GM12874 (cell line): ENCODE data around the gene BPIFB2.

ENCODE experiments used
- TF ChIP-seq, protein P1 (sequence below): IDR thresholded peaks from 2 replicates; pipeline ENCODE4 v1.5.1; 2011; ENCODE audit warnings: low read depth, mild to moderate bottlenecking, control low read depth, low read length, moderate library complexity; ENCODE audit not compliant: insufficient read depth

The BPIFB2 gene

DNA sequence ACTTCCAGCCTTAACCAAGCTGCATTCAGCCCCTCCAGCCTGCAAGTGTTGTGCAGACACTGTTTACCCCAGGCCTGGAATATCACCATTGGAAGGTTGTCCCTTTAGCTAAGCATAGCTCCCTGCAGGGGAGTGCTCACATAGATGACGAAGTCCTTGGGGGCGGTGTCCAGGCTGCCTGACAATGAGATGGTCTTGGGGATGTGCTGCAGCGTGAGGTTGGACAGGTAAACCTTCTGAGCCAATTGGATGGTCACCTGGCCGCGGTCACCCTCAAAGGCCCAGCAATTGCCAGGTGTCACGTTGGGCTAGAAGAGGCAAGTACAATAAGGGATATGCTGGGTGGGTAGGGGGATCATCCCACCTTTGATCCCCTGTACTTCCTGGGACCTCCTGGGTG, 21.9 kb upstream of the BPIFB2 start:
- TF ChIP-seq, protein P1, sequence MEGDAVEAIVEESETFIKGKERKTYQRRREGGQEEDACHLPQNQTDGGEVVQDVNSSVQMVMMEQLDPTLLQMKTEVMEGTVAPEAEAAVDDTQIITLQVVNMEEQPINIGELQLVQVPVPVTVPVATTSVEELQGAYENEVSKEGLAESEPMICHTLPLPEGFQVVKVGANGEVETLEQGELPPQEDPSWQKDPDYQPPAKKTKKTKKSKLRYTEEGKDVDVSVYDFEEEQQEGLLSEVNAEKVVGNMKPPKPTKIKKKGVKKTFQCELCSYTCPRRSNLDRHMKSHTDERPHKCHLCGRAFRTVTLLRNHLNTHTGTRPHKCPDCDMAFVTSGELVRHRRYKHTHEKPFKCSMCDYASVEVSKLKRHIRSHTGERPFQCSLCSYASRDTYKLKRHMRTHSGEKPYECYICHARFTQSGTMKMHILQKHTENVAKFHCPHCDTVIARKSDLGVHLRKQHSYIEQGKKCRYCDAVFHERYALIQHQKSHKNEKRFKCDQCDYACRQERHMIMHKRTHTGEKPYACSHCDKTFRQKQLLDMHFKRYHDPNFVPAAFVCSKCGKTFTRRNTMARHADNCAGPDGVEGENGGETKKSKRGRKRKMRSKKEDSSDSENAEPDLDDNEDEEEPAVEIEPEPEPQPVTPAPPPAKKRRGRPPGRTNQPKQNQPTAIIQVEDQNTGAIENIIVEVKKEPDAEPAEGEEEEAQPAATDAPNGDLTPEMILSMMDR, result no peak

GRCh38 chr20:32986331-32986966, 21.1 kb upstream of the BPIFB2 start:
- TF ChIP-seq, protein P1, result no peak

DNA sequence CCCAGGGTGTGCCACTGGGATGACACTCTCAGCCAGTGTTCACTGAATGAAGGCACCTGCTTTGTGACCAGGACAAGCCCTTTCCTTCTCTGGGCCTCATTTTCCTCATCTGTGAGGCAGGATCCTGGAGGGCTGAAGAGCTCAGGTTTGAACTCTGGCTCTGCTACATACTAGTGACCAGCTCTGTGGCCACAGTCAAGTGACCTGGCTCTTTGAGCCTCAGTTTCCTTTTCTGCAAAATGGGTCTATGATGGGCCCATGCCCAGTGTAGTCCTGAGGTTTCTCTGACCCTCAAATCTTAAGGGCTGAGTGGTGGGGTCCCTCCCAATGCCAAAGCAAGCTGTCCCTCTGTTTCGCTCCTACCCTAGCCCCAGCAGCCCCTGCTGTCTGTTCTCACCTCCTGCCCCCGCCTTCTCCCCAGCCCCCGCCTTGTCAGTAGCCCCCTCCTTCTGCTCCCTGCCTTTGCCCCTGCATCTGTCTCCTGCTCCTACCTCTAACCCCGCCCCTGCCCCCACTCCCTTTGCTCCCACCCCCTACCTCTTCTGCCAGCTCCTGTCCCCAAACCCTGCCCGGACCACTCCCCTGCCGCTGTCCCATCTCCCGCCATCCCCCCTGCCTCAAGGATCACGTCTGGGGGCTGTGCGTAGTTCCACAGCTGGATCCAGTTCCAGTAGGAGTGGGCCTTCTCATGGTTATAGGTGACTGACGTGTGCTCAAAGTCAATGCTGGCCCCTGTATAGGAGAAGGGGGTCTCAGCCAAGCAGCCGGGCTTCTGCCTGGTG, 20.3 kb upstream of the BPIFB2 start:
- TF ChIP-seq, protein P1, result no peak

- TF ChIP-seq, protein P1, result no peak
Measured at GRCh38 chr20:32988008-32988407, 19.5 kb upstream of the BPIFB2 start.

- TF ChIP-seq, protein P1, result no peak
Measured at GRCh38 chr20:32989507-32990283, 17.8 kb upstream of the BPIFB2 start.

DNA sequence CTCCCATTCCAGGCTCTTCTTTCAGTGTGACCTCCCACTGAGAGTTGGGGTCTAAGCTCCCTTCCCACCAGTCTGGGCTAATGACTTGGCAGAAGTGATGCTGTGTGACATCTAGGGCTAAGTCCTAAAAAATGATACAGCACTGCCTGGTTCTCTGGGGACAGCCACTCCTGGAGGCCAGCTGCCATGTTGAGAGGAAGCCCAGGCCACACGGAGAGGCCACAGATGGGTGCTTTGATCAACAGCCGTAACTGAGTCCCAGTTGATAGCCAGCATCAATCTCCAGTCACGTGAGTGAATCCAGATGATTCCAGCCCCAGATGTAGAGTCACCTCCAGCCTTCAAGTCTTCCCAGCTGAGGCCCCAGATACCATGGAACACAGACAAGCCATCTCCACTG, 17.1 kb upstream of the BPIFB2 start:
- TF ChIP-seq, protein P1, result no peak

DNA sequence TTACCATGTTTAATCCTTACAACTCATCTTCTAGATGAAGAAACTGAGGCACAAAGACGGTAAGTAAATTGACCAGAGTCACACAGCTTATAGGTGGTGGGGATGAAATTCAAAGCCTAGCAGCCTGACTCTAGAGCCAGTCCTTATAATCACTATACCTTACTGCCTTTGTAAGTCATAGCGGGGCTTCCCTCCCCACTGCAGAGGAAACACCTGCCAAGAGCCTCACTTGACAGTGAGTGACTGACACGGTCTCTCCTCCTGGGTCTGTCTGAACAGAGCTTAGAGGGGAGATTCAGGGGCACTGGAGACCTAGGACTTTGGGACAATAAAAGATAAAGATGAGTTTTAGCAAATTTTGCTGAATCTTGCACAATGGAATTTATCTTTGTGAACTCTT, 16.1 kb upstream of the BPIFB2 start:
- TF ChIP-seq, protein P1, result no peak
